Measurements from ENCODE around the gene CXorf51B. TPM values are rescaled to one million over a fixed set of nuclear protein-coding genes. Genes with fewer than 3 reads are reported as not detected.
"Not testable (repeated sequence)": the region's sequence is repeated elsewhere in the genome, so short reads cannot be mapped to it uniquely, and the experiment has no call there.

CXorf51B gene
- not detected in 2 replicates for total RNA-seq

- H3K4me3 ChIP-seq (ENCODE audit: low read depth, low read length); H3K36me3 ChIP-seq (ENCODE audit: control insufficient read depth, insufficient read depth, low read length); DNase-seq (ENCODE audit: low read depth); H3K27me3 ChIP-seq (ENCODE audit: control insufficient read depth, insufficient read depth, low read length): not testable (repeated sequence)
- FAIRE-seq = peak; percentile 95
These were observed at the start of gene CXorf51B for GRCh38 chrX:146809471-146809870. CXorf51B (plus strand) TSS chrX:146809771; CDS start chrX:146809792, 21 bp downstream.

GRCh38 chrX:146814644-146815043, 5.1 kb downstream of the CXorf51B start, which contains the start of gene CXorf51A:
CXorf51A (minus strand) TSS chrX:146814744; CDS start chrX:146814723, 21 bp downstream.
- not testable (repeated sequence) for DNase-seq (ENCODE audit: low read depth); H3K4me3 ChIP-seq (ENCODE audit: low read depth, low read length); H3K36me3 ChIP-seq (ENCODE audit: control insufficient read depth, insufficient read depth, low read length); H3K27me3 ChIP-seq (ENCODE audit: control insufficient read depth, insufficient read depth, low read length)
- peak; percentile 96 for FAIRE-seq

GRCh38 chrX:146831994-146832393, 22.4 kb downstream of the CXorf51B start:
- DNase-seq (ENCODE audit: low read depth) (no peak), FAIRE-seq (no peak)
- H3K27me3 ChIP-seq (ENCODE audit: control insufficient read depth, insufficient read depth, low read length) = no peaks in the 10 kb centered on the region
- TF ChIP-seq CTCF (IDR thresholded peaks at IDR 0.05; ENCODE audit: insufficient read depth, low read length, severe bottlenecking) = no peak
- H3K36me3 ChIP-seq (ENCODE audit: control insufficient read depth, insufficient read depth, low read length) = no peaks in the 10 kb centered on the region
- no peak overlapping the region for H3K4me3 ChIP-seq (ENCODE audit: low read depth, low read length)

- no peak for TF ChIP-seq CTCF (IDR thresholded peaks at IDR 0.05; ENCODE audit: insufficient read depth, low read length, severe bottlenecking)
- Histone ChIP-seq H3K27me3 (ENCODE audit: control insufficient read depth, insufficient read depth, low read length) (no peaks in the 10 kb centered on the region), H3K4me3 (ENCODE audit: low read depth, low read length) (no peak overlapping the region), H3K36me3 (ENCODE audit: control insufficient read depth, insufficient read depth, low read length) (no peaks in the 10 kb centered on the region)
- DNase-seq (ENCODE audit: low read depth) = no peak
- FAIRE-seq = no peak
These were observed 44.7 kb downstream of the CXorf51B start for GRCh38 chrX:146854281-146854680.

Other genes with a start within 250 kb of the CXorf51B start
- gene CXorf51A, start 5.0 kb downstream of the CXorf51B start, total RNA-seq = not detected in 2 replicates

Data from bronchial epithelial cell (primary cell).